Gastrocnemius medialis (tissue), 4 donors: ENCODE measurements around the gene CARNS1.

Experiments used
- CTCF ChIP-seq, 5 experiments: fragments of 450-650 bp in 3 of 5; fragments of 200-600 bp in 2 of 5; sonication (generic) in 2 of 5; IDR thresholded peaks in 4 of 5; conservative IDR thresholded peaks in 1 of 5; 1 replicate in 4 of 5; 2 replicates in 1 of 5; pipeline ENCODE4 v1.5.1; 2016 to 2019; ENCODE audit warnings: antibody characterized with exemption in 5 of 5, mild to moderate bottlenecking in 3 of 5, moderate library complexity in 3 of 5
- POLR2A ChIP-seq, 2 donors: fragments of 450-650 bp; IDR thresholded peaks; one replicate each; pipeline ENCODE4 v1.6.1; 2017; ENCODE audit warnings: antibody characterized with exemption in 2 of 2, mild to moderate bottlenecking in 2 of 2, moderate library complexity in 2 of 2

- TF ChIP-seq CTCF (IDR thresholded peaks at IDR 0.05 in 4 of 5, conservative IDR thresholded peaks at IDR 0.05 in 1 of 5), result no peak
- TF ChIP-seq POLR2A (IDR thresholded peaks at IDR 0.05), result no peak
Observed at GRCh38 chr11:67418476-67419281, 3.2 kb downstream of the CARNS1 start.
